PC-9 (cell line): ENCODE results near the gene GYS1.

Experiments used
- CTCF ChIP-seq: fragments of 200-600 bp; sonication (generic); conservative IDR thresholded peaks from 2 replicates; pipeline ENCODE4 v1.6.1; 2017; ENCODE audit warnings: mixed run types, antibody characterized with exemption, mild to moderate bottlenecking, moderate library complexity
- EZH2 ChIP-seq: fragments of 200-600 bp; sonication (generic); IDR thresholded peaks from 2 replicates; pipeline ENCODE4 v1.8.0; 2017; ENCODE audit warnings: antibody characterized with exemption, low read depth

GRCh38 chr19:48997972-48998371, 4.9 kb upstream of the GYS1 start:
- peak; percentile 74 for TF ChIP-seq CTCF
- TF ChIP-seq EZH2, result no peak
